Activated CD8-positive, alpha-beta T cell treated with anti-CD3 and anti-CD28 coated beads for 36 hours (primary cell): ENCODE data around the gene PPP3CB. TPM values are rescaled to one million over a fixed set of nuclear protein-coding genes. Genes with fewer than 3 reads are reported as not detected.

Experiments
- ATAC-seq: fragments of 200-7000 bp; cut with Tn5 transposase; one replicate; pipeline ENCODE4 v1.10.0; 2021; ENCODE audit warnings: mild to moderate bottlenecking, moderate library complexity
- CTCF ChIA-PET: fragments of 350-600 bp; sonication (Branson Sonifier 250); formaldehyde crosslinking; loops from one replicate; lab custom pipeline; 2021; ENCODE audit warnings: antibody characterized with exemption; lab: Charles Lee
- POLR2A ChIA-PET: fragments of 350-600 bp; sonication (Branson Sonifier 250); formaldehyde crosslinking; loops from one replicate; lab custom pipeline; 2021; ENCODE audit warnings: antibody characterized with exemption; lab: Charles Lee
- DNase-seq: peaks from one replicate; pipeline ENCODE4 v3.0.0-alpha.2; 2020
- H3K27ac Mint-ChIP-seq: one replicate; pipeline ENCODE4 v1.8.0; 2021; ENCODE audit warnings: mild to moderate bottlenecking, mixed read lengths
- H3K27me3 Mint-ChIP-seq: one replicate; pipeline ENCODE4 v1.8.0; 2021; ENCODE audit warnings: mixed read lengths
- H3K36me3 Mint-ChIP-seq: one replicate; pipeline ENCODE4 v1.8.0; 2021; ENCODE audit warnings: low read depth, mixed read lengths
- H3K4me1 Mint-ChIP-seq: one replicate; pipeline ENCODE4 v1.8.0; 2021; ENCODE audit warnings: low read depth, mixed read lengths
- H3K4me3 Mint-ChIP-seq: one replicate; pipeline ENCODE4 v1.8.0; 2021; ENCODE audit warnings: mild to moderate bottlenecking, moderate library complexity, mixed read lengths
- H3K9me3 Mint-ChIP-seq: one replicate; pipeline ENCODE4 v1.8.0; 2021; ENCODE audit warnings: mixed read lengths
- CTCF ChIP-seq: fragments of 200-600 bp; IDR thresholded peaks from one replicate; pipeline ENCODE4 v1.8.0; 2022; ENCODE audit warnings: antibody characterized with exemption, mild to moderate bottlenecking
- intact Hi-C: fragments of 100-400 bp; cut with micrococcal nuclease; formaldehyde crosslinking; loops from one replicate; pipeline ENCODE4 v1.10.0; 2022
- total RNA-seq, 2 experiments: library from RNA; stranded (reverse); gene quantifications; one replicate each; pipeline ENCODE4 v1.2.3, GENCODE V29; 2021

The PPP3CB gene
- total RNA-seq: 10 to 100 TPM; 35.8 to 36.5 TPM

- peaks cover 3% of the 10 kb centered on the region for H3K36me3 Mint-ChIP-seq
- TF ChIP-seq CTCF: no peak
- CTCF ChIA-PET: no interaction called here
- H3K27me3 Mint-ChIP-seq: no peaks in the 10 kb centered on the region
- intact Hi-C loops: loop anchor here (10.0 kb wide), 1 partner anchor 251 kb away; the partner anchor contains the start of gene DNAJC9
- peaks cover 41% of the 10 kb centered on the region for H3K4me1 Mint-ChIP-seq
- ATAC-seq (peak; percentile 84), DNase-seq (peak; percentile 96)
- peak within 1 kb of the TSS; percentile 86 for H3K4me3 Mint-ChIP-seq
- H3K27ac Mint-ChIP-seq: peak within 1 kb of the TSS; percentile 97
- H3K9me3 Mint-ChIP-seq: no peaks in the 10 kb centered on the region
- POLR2A ChIA-PET: interaction anchor here (0.7 to 2.9 kb wide), 9 partner anchors 14 to 315 kb away, joined by 3 to 14 read pairs (median 3); partner anchors contain the start of genes ANXA7, DNAJC9 and MSS51
These were observed at the start of gene PPP3CB for GRCh38 chr10:73495884-73496674. Gene PPP3CB, minus strand, starts transcription at chr10:73496024. Its CDS starts 135 bp downstream, at chr10:73495889.

- H3K36me3 Mint-ChIP-seq: no peaks in the 10 kb centered on the region
- no peak for DNase-seq
- POLR2A ChIA-PET: no interaction called here
- no peak overlapping the region for H3K27ac Mint-ChIP-seq
- CTCF ChIA-PET: interaction anchor here (1.7 kb wide), 1 partner anchor 99 kb away, joined by 5 read pairs; no protein-coding TSS in a partner anchor
- no peak for TF ChIP-seq CTCF
- H3K4me3 Mint-ChIP-seq: no peak overlapping the region
- ATAC-seq: no peak
- no peaks in the 10 kb centered on the region for H3K4me1 Mint-ChIP-seq
- intact Hi-C loops: no loop called here
- no peaks in the 10 kb centered on the region for H3K27me3 Mint-ChIP-seq
- H3K9me3 Mint-ChIP-seq: no peaks in the 10 kb centered on the region
These were observed 49.5 kb upstream of the PPP3CB start for GRCh38 chr10:73545357-73545756.

GRCh38 chr10:73537709-73538108 is 41.9 kb upstream of the PPP3CB start:
- no peak for TF ChIP-seq CTCF
- Mint-ChIP-seq H3K4me3 (no peak overlapping the region), H3K27me3 (no peaks in the 10 kb centered on the region), H3K4me1 (peaks cover 11% of the 10 kb centered on the region), H3K36me3 (no peaks in the 10 kb centered on the region), H3K27ac (no peak overlapping the region), H3K9me3 (no peaks in the 10 kb centered on the region)
- no peak for DNase-seq
- no peak for ATAC-seq
- intact Hi-C loops: no loop called here
- POLR2A ChIA-PET: no interaction called here
- CTCF ChIA-PET: interaction anchor here (0.7 to 4.2 kb wide), 4 partner anchors 8 to 254 kb away, joined by 3 to 21 read pairs (median 10); no protein-coding TSS in a partner anchor

- intact Hi-C loops: no loop called here
- Mint-ChIP-seq H3K4me1 (peaks cover 11% of the 10 kb centered on the region), H3K36me3 (no peaks in the 10 kb centered on the region), H3K27me3 (no peaks in the 10 kb centered on the region), H3K9me3 (no peaks in the 10 kb centered on the region), H3K4me3 (no peak overlapping the region), H3K27ac (no peak overlapping the region)
- ChIA-PET POLR2A (no interaction called here), CTCF (interaction anchor here (1.1 to 4.2 kb wide), 3 partner anchors 8 to 106 kb away, joined by 3 to 21 read pairs (median 17); no protein-coding TSS in a partner anchor)
- TF ChIP-seq CTCF: no peak
- no peak for DNase-seq
- ATAC-seq: peak; percentile 37
These were observed 41.5 kb upstream of the PPP3CB start for GRCh38 chr10:73537288-73537687.

GRCh38 chr10:73534857-73535256 is 39.0 kb upstream of the PPP3CB start:
- ChIA-PET CTCF (interaction anchor here (0.9 to 3.1 kb wide), 5 partner anchors 11 to 113 kb away, joined by 3 to 21 read pairs (median 3); no protein-coding TSS in a partner anchor), POLR2A (no interaction called here)
- H3K4me3 Mint-ChIP-seq: no peak overlapping the region
- TF ChIP-seq CTCF: no peak
- no peaks in the 10 kb centered on the region for H3K36me3 Mint-ChIP-seq
- intact Hi-C loops: no loop called here
- H3K9me3 Mint-ChIP-seq: no peaks in the 10 kb centered on the region
- no peak overlapping the region for H3K27ac Mint-ChIP-seq
- ATAC-seq: no peak
- H3K4me1 Mint-ChIP-seq: peaks cover 11% of the 10 kb centered on the region
- DNase-seq: no peak
- H3K27me3 Mint-ChIP-seq: no peaks in the 10 kb centered on the region
